ENCODE measurements around the gene DGUOK.
A peak's percentile ranks its signal among the peaks of the same experiment; 100 is the strongest.

DNA sequence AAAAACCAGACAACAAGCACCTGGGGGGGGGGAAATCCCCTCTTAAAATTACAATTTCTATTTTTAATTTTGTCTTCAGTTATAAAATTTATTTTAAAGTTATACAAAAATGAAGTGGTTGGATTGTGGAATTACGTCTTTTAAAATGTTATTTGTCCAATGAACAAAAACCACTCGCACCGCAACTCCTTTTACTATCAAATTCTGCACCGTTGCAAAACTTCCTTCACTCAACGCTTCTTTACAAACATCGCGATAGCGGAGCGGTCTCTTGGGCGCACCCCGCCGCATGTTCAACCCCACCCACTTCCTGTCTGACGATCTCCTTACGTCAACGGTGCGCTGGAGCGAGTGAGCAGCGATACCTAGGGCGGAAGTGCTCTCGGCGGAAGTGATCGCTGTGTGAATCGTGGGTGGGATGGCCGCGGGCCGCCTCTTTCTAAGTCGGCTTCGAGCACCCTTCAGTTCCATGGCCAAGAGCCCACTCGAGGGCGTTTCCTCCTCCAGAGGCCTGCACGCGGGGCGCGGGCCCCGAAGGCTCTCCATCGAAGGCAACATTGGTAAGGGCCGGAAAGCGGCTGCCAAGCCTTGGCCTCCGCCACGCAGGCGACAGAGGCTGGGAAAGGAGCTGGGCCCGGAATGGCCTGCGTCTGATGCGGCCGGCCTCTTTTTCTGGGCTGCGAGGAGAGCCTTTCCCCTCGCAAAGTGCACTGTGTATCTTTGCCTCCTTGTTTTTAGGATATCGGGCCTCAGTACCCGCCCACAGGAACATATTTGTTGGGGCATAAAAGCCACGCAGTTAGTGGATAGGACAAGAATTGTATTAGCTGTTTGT is at the start of gene DGUOK:
- TF ChIP-seq, protein P1, sequence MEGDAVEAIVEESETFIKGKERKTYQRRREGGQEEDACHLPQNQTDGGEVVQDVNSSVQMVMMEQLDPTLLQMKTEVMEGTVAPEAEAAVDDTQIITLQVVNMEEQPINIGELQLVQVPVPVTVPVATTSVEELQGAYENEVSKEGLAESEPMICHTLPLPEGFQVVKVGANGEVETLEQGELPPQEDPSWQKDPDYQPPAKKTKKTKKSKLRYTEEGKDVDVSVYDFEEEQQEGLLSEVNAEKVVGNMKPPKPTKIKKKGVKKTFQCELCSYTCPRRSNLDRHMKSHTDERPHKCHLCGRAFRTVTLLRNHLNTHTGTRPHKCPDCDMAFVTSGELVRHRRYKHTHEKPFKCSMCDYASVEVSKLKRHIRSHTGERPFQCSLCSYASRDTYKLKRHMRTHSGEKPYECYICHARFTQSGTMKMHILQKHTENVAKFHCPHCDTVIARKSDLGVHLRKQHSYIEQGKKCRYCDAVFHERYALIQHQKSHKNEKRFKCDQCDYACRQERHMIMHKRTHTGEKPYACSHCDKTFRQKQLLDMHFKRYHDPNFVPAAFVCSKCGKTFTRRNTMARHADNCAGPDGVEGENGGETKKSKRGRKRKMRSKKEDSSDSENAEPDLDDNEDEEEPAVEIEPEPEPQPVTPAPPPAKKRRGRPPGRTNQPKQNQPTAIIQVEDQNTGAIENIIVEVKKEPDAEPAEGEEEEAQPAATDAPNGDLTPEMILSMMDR (IDR thresholded peaks at IDR 0.05) = no peak
- TF ChIP-seq POLR2A (IDR thresholded peaks at IDR 0.05) (peak; percentile 64 to 92), POLR2AphosphoS5 (IDR thresholded peaks at IDR 0.05; ENCODE audit: insufficient read depth in 1 of 2, low read depth in 1 of 2) (peak; percentile 99)
